NB4 (cell line): Measurements from ENCODE around the gene CADM2.

Source experiments
- CTCF ChIP-seq: IDR thresholded peaks from one replicate; pipeline ENCODE4 v1.5.1; 2012; ENCODE audit warnings: low read depth, low read length
- MYC ChIP-seq: IDR thresholded peaks from 2 replicates; pipeline ENCODE4 v1.6.1; 2011; ENCODE audit warnings: low read depth, low read length
- POLR2A ChIP-seq: IDR thresholded peaks from 2 replicates; pipeline ENCODE4 v1.6.1; 2011; ENCODE audit warnings: mild to moderate bottlenecking; ENCODE audit not compliant: insufficient read length; ENCODE audit errors: extremely low read depth

- TF ChIP-seq CTCF = peak; percentile 72
- TF ChIP-seq MYC = no peak
- TF ChIP-seq POLR2A = no peak
Observed at GRCh38 chr3:85567071-85567676, 608.4 kb downstream of the CADM2 start.
